Mesenchymal stem cell (in vitro differentiated cells and primary cell): ENCODE data around the gene PKD1L1.

Source experiments
- DNase-seq: peaks from one replicate; pipeline ENCODE4 v3.0.0-alpha.2; 2013
- H2AFZ ChIP-seq: one replicate; pipeline ENCODE4 v1.6.1; 2013; ENCODE audit warnings: low read depth, mild to moderate bottlenecking, control low read depth, inconsistent platforms, low read length, moderate library complexity
- H2AK5ac ChIP-seq: 2 replicates; pipeline ENCODE4 v1.6.1; 2013; ENCODE audit warnings: low read length, moderate library complexity, mild to moderate bottlenecking, inconsistent platforms; ENCODE audit not compliant: severe bottlenecking
- H2BK120ac ChIP-seq: one replicate; pipeline ENCODE4 v1.6.1; 2013; ENCODE audit warnings: low read depth, mild to moderate bottlenecking, inconsistent platforms, low read length, moderate library complexity
- H2BK12ac ChIP-seq, 2 experiments: one replicate each; pipeline ENCODE4 v1.6.1; 2013; ENCODE audit warnings: inconsistent platforms in 2 of 2, low read length in 2 of 2, mild to moderate bottlenecking in 2 of 2, moderate library complexity in 2 of 2, control low read depth in 1 of 2
- H2BK15ac ChIP-seq: one replicate; pipeline ENCODE4 v1.6.1; 2013; ENCODE audit warnings: mild to moderate bottlenecking, low read depth, inconsistent platforms; ENCODE audit not compliant: poor library complexity, severe bottlenecking
- H2BK5ac ChIP-seq: 2 replicates; pipeline ENCODE4 v1.6.1; 2013; ENCODE audit warnings: low read depth, mild to moderate bottlenecking, low read length, control low read depth, inconsistent platforms; ENCODE audit not compliant: poor library complexity, severe bottlenecking
- H3K14ac ChIP-seq, 2 experiments: one replicate each; pipeline ENCODE4 v1.6.1; 2013; ENCODE audit warnings: inconsistent platforms in 2 of 2, low read length in 2 of 2, control low read depth in 1 of 2, mild to moderate bottlenecking in 1 of 2, moderate library complexity in 1 of 2
- H3K18ac ChIP-seq, 2 experiments: one replicate each; pipeline ENCODE4 v1.6.1; 2013; ENCODE audit warnings: inconsistent platforms in 2 of 2, low read length in 2 of 2, control low read depth in 1 of 2, low read depth in 1 of 2, mild to moderate bottlenecking in 1 of 2
- H3K23ac ChIP-seq, 2 experiments: one replicate each; pipeline ENCODE4 v1.6.1; 2013; ENCODE audit warnings: inconsistent platforms in 2 of 2, low read length in 2 of 2, mild to moderate bottlenecking in 2 of 2, moderate library complexity in 2 of 2, control low read depth in 1 of 2
- H3K27ac ChIP-seq: 2 replicates; pipeline ENCODE4 v1.5.1; 2013; ENCODE audit warnings: mild to moderate bottlenecking, moderate library complexity, low read length, control low read depth, inconsistent platforms; ENCODE audit not compliant: poor library complexity, severe bottlenecking
- H3K27me3 ChIP-seq, 2 experiments: 2 replicates each; pipeline versions ENCODE4 v1.6.1 to v1.7.0; 2013; ENCODE audit warnings: low read length in 2 of 2, mild to moderate bottlenecking in 2 of 2, moderate library complexity in 2 of 2, control low read depth in 1 of 2, inconsistent platforms in 1 of 2; ENCODE audit not compliant: control insufficient read depth in 1 of 2, insufficient read depth in 1 of 2
- H3K36me3 ChIP-seq, 2 experiments: 2 replicates each; pipeline versions ENCODE4 v1.6.1 to v1.7.0; 2013; ENCODE audit warnings: low read length in 2 of 2, control low read depth in 1 of 2, inconsistent platforms in 1 of 2, low read depth in 1 of 2, mild to moderate bottlenecking in 1 of 2; ENCODE audit not compliant: insufficient read depth in 2 of 2, control insufficient read depth in 1 of 2
- H3K4ac ChIP-seq, 2 experiments: one replicate each; pipeline ENCODE4 v1.6.1; 2013; ENCODE audit warnings: inconsistent platforms in 2 of 2, low read length in 2 of 2, mild to moderate bottlenecking in 2 of 2, moderate library complexity in 2 of 2, control low read depth in 1 of 2, low read depth in 1 of 2
- H3K4me1 ChIP-seq: 2 replicates; pipeline ENCODE4 v1.6.1; 2013; ENCODE audit warnings: low read depth, low read length, control low read depth; ENCODE audit not compliant: control insufficient read depth, insufficient read depth
- H3K4me2 ChIP-seq: 2 replicates; pipeline ENCODE4 v1.6.1; 2013; ENCODE audit warnings: low read length, mild to moderate bottlenecking, inconsistent platforms; ENCODE audit not compliant: poor library complexity, severe bottlenecking
- H3K4me3 ChIP-seq, 2 experiments: 2 replicates each; pipeline versions ENCODE4 v1.5.1 to v1.7.0; 2013; ENCODE audit warnings: low read length in 2 of 2, mild to moderate bottlenecking in 2 of 2, control low read depth in 1 of 2, low read depth in 1 of 2; ENCODE audit not compliant: insufficient read depth in 1 of 2
- H3K79me1 ChIP-seq: replicated peaks from 2 replicates; pipeline ENCODE4 v1.6.1; 2013; ENCODE audit warnings: mild to moderate bottlenecking, control low read depth, low read length, inconsistent platforms; ENCODE audit not compliant: poor library complexity, severe bottlenecking
- H3K9ac ChIP-seq: 2 replicates; pipeline ENCODE4 v1.7.0; 2013; ENCODE audit warnings: mild to moderate bottlenecking, low read length, moderate library complexity
- H3K9me3 ChIP-seq: 2 replicates; pipeline ENCODE4 v1.7.0; 2013; ENCODE audit warnings: mild to moderate bottlenecking, low read length; ENCODE audit not compliant: control insufficient read depth
- H4K8ac ChIP-seq: one replicate; pipeline ENCODE4 v1.6.1; 2013; ENCODE audit warnings: inconsistent platforms, mild to moderate bottlenecking, low read length, moderate library complexity
- H4K91ac ChIP-seq: one replicate; pipeline ENCODE4 v1.6.1; 2013; ENCODE audit warnings: mild to moderate bottlenecking, low read length, inconsistent platforms
- WGBS: methylation state at CpG from one replicate; pipeline ENCODE4 v1.1.7; 2013; ENCODE audit warnings: mixed read lengths; 5-methylcytosine and 5-hydroxymethylcytosine counted together

Gene PKD1L1

GRCh38 chr7:47748041-47748440 is 200.2 kb downstream of the PKD1L1 start:
- Histone ChIP-seq H3K18ac (peak overlapping the region; percentile 69 to 70), H3K27ac (no peak overlapping the region), H3K23ac (no peak overlapping the region), H2AK5ac (no peak overlapping the region), H2BK15ac (no peak overlapping the region), H2BK120ac (no peak overlapping the region), H3K36me3 (no peaks in the 10 kb centered on the region), H3K14ac (no peak overlapping the region), H4K91ac (peak overlapping the region; percentile 57), H3K4me2 (no peak overlapping the region), H2BK12ac (peak overlapping the region; percentile 70 to 80), H2BK5ac (no peak overlapping the region), H3K9ac (no peak overlapping the region), H3K4ac (peak overlapping the region; percentile 21 to 84), H4K8ac (peak overlapping the region; percentile 7), H3K27me3 (peaks cover 0 to 31% of the 10 kb centered on the region in 2 experiments), H2AFZ (no peak overlapping the region), H3K9me3 (no peaks in the 10 kb centered on the region), H3K4me3 (no peak overlapping the region), H3K79me1 (no peaks in the 10 kb centered on the region), H3K4me1 (peaks cover 4% of the 10 kb centered on the region)
- no peak for DNase-seq
- WGBS: 93% methylated on average over 7 of the region's 7 CpGs

GRCh38 chr7:47747160-47747559 is 201.1 kb downstream of the PKD1L1 start:
- Histone ChIP-seq H3K36me3 (no peaks in the 10 kb centered on the region), H4K91ac (peak overlapping the region; percentile 9), H3K27ac (no peak overlapping the region), H3K79me1 (no peaks in the 10 kb centered on the region), H3K4me3 (no peak overlapping the region), H2BK120ac (peak overlapping the region; percentile 27), H3K14ac (peak overlapping the region in 1 of 2 experiments; percentile 68), H2BK15ac (peak overlapping the region; percentile 78), H3K18ac (peak overlapping the region in 1 of 2 experiments; percentile 34), H2AFZ (no peak overlapping the region), H3K23ac (no peak overlapping the region), H3K4ac (peak overlapping the region; percentile 46 to 74), H2BK12ac (peak overlapping the region; percentile 59 to 80), H3K27me3 (peaks cover 0 to 31% of the 10 kb centered on the region in 2 experiments), H2BK5ac (no peak overlapping the region), H4K8ac (no peak overlapping the region), H3K4me2 (no peak overlapping the region), H3K4me1 (peaks cover 4% of the 10 kb centered on the region), H2AK5ac (no peak overlapping the region), H3K9ac (no peak overlapping the region), H3K9me3 (no peaks in the 10 kb centered on the region)
- DNase-seq: no peak
- 77% methylated on average over 6 of the region's 6 CpGs for WGBS

GRCh38 chr7:47746468-47746867 is 201.8 kb downstream of the PKD1L1 start:
- H2AK5ac ChIP-seq: no peak overlapping the region
- H3K4me2 ChIP-seq: no peak overlapping the region
- H4K8ac ChIP-seq: no peak overlapping the region
- no peaks in the 10 kb centered on the region for H3K36me3 ChIP-seq
- H2BK120ac ChIP-seq: no peak overlapping the region
- H3K14ac ChIP-seq: no peak overlapping the region
- H3K4ac ChIP-seq: peak overlapping the region in 1 of 2 experiments; percentile 84
- no peak overlapping the region for H3K27ac ChIP-seq
- H2BK5ac ChIP-seq: no peak overlapping the region
- H2AFZ ChIP-seq: no peak overlapping the region
- H2BK15ac ChIP-seq: no peak overlapping the region
- no peak overlapping the region for H3K9ac ChIP-seq
- peaks cover 0 to 31% of the 10 kb centered on the region in 2 experiments for H3K27me3 ChIP-seq
- H4K91ac ChIP-seq: peak overlapping the region; percentile 8
- 94% methylated on average over 3 of the region's 4 CpGs for WGBS
- peaks cover 4% of the 10 kb centered on the region for H3K4me1 ChIP-seq
- H2BK12ac ChIP-seq: peak overlapping the region; percentile 51 to 96
- H3K4me3 ChIP-seq: no peak overlapping the region
- peak overlapping the region in 1 of 2 experiments; percentile 89 for H3K18ac ChIP-seq
- no peak overlapping the region for H3K23ac ChIP-seq
- DNase-seq: no peak
- H3K79me1 ChIP-seq: no peaks in the 10 kb centered on the region
- H3K9me3 ChIP-seq: no peaks in the 10 kb centered on the region

- H2AFZ ChIP-seq: no peak overlapping the region
- H3K9ac ChIP-seq: no peak overlapping the region
- peak overlapping the region; percentile 4 for H2BK15ac ChIP-seq
- H3K18ac ChIP-seq: peak overlapping the region in 1 of 2 experiments; percentile 14
- H3K79me1 ChIP-seq: no peaks in the 10 kb centered on the region
- H3K23ac ChIP-seq: no peak overlapping the region
- H3K4me2 ChIP-seq: no peak overlapping the region
- peaks cover 4% of the 10 kb centered on the region for H3K4me1 ChIP-seq
- H3K4me3 ChIP-seq: no peak overlapping the region
- H2BK5ac ChIP-seq: no peak overlapping the region
- peak overlapping the region; percentile 0 to 35 for H3K4ac ChIP-seq
- H3K14ac ChIP-seq: no peak overlapping the region
- no peak overlapping the region for H2AK5ac ChIP-seq
- no peak overlapping the region for H2BK120ac ChIP-seq
- H4K8ac ChIP-seq: no peak overlapping the region
- no peaks in the 10 kb centered on the region for H3K36me3 ChIP-seq
- no peak for DNase-seq
- H3K27ac ChIP-seq: no peak overlapping the region
- no peaks in the 10 kb centered on the region for H3K9me3 ChIP-seq
- H2BK12ac ChIP-seq: peak overlapping the region; percentile 71 to 73
- peak overlapping the region; percentile 40 for H4K91ac ChIP-seq
- WGBS: 97% methylated on average over 5 of the region's 8 CpGs
- peaks cover 0 to 23% of the 10 kb centered on the region in 2 experiments for H3K27me3 ChIP-seq
Measured at GRCh38 chr7:47744883-47745282, 203.4 kb downstream of the PKD1L1 start.
